Endothelial cell of umbilical vein (primary cell): ENCODE data around the gene ZBTB21. TPM values are rescaled to one million over a fixed set of nuclear protein-coding genes. Genes with fewer than 3 reads are reported as not detected.

ENCODE experiments used
- BruUV-seq: library from RNA; stranded (reverse); fragments of 400-500 nt; replicated peaks from 2 replicates; lab custom pipeline; 2021; lab: Mats Ljungman, UMichigan
- CTCF ChIA-PET: fragments of 300-600, 350-600 bp; sonication (Branson Sonifier 250); formaldehyde crosslinking; loops from one replicate; lab custom pipeline; 2021; ENCODE audit warnings: antibody characterized with exemption, inconsistent platforms; lab: Charles Lee
- POLR2A ChIA-PET: fragments of 300-600, 350-600 bp; sonication (Branson Sonifier 250); formaldehyde crosslinking; loops from one replicate; lab custom pipeline; 2021; ENCODE audit warnings: antibody characterized with exemption, inconsistent platforms; lab: Charles Lee
- DNase-seq: peaks from one replicate; pipeline ENCODE4 v3.0.0-alpha.2; 2011; ENCODE audit warnings: low read depth, low spot score
- FAIRE-seq: peaks from 2 replicates; lab custom pipeline; 2011; peaks lifted over from hg19 to GRCh38; lab: Jason Lieb, UNC
- H2AFZ ChIP-seq: 2 replicates; pipeline ENCODE4 v1.6.0; 2012; ENCODE audit warnings: low read depth, low read length, control low read depth, inconsistent platforms
- H3K27ac ChIP-seq: 2 replicates; pipeline ENCODE4 v1.5.1; 2011; ENCODE audit warnings: low read depth, mild to moderate bottlenecking, control low read depth, low read length, moderate library complexity; ENCODE audit not compliant: insufficient read depth
- H3K27me3 ChIP-seq, 2 experiments: 2 replicates each; pipeline versions ENCODE4 v1.6.0 to v1.6.1; 2011; ENCODE audit warnings: low read length in 2 of 2, mixed read lengths in 1 of 2; ENCODE audit not compliant: control insufficient read depth in 2 of 2, insufficient read depth in 2 of 2
- H3K36me3 ChIP-seq, 2 experiments: 2 replicates in 1 of 2; 3 replicates in 1 of 2; pipeline ENCODE4 v1.5.1; 2011; ENCODE audit warnings: low read length in 2 of 2, mild to moderate bottlenecking in 1 of 2, moderate library complexity in 1 of 2; ENCODE audit not compliant: control insufficient read depth in 2 of 2, insufficient read depth in 2 of 2; ENCODE audit errors: extremely low read depth in 1 of 2
- H3K4me1 ChIP-seq: 3 replicates; pipeline ENCODE4 v1.5.1; 2011; ENCODE audit warnings: mild to moderate bottlenecking, low read length; ENCODE audit not compliant: control insufficient read depth, insufficient read depth; ENCODE audit errors: extremely low read depth
- H3K4me2 ChIP-seq: 2 replicates; pipeline ENCODE4 v1.6.1; 2011; ENCODE audit warnings: low read length, control low read depth, mixed read lengths; ENCODE audit not compliant: insufficient read depth
- H3K4me3 ChIP-seq, 3 experiments: fragments of 200-600 bp in 1 of 3; sonication (generic), shearing (Covaris generic) in 1 of 3; replicated peaks in 1 of 3; 2 replicates each; pipeline ENCODE4 v1.5.1; 2011 to 2016; ENCODE audit warnings: control low read depth in 3 of 3, low read length in 3 of 3, mild to moderate bottlenecking in 2 of 3, inconsistent platforms in 1 of 3, low read depth in 1 of 3, moderate library complexity in 1 of 3; ENCODE audit not compliant: insufficient read depth in 1 of 3
- H3K79me2 ChIP-seq: 2 replicates; pipeline ENCODE4 v1.6.0; 2012; ENCODE audit warnings: low read length, inconsistent platforms; ENCODE audit not compliant: control insufficient read depth, insufficient read depth
- H3K9ac ChIP-seq: replicated peaks from 2 replicates; pipeline ENCODE3; 2011; ENCODE audit warnings: low read length, control low read depth; ENCODE audit not compliant: insufficient read depth; ENCODE audit errors: extremely low read depth
- H3K9me1 ChIP-seq: replicated peaks from 3 replicates; pipeline ENCODE4 v1.6.0; 2011; ENCODE audit warnings: mild to moderate bottlenecking, low read length; ENCODE audit not compliant: control insufficient read depth, insufficient read depth; ENCODE audit errors: extremely low read depth
- H3K9me3 ChIP-seq: replicated peaks from 2 replicates; pipeline ENCODE4 v1.5.1; 2012; ENCODE audit warnings: low read length, inconsistent platforms; ENCODE audit not compliant: control insufficient read depth, insufficient read depth
- H4K20me1 ChIP-seq: replicated peaks from 2 replicates; pipeline ENCODE3; 2011; ENCODE audit warnings: mild to moderate bottlenecking, low read length; ENCODE audit not compliant: control insufficient read depth, insufficient read depth; ENCODE audit errors: extremely low read depth
- EZH2 ChIP-seq: IDR thresholded peaks from 2 replicates; pipeline ENCODE4 v1.6.1; 2012; ENCODE audit warnings: borderline replicate concordance, low read depth, mild to moderate bottlenecking, moderate library complexity, low read length, inconsistent platforms; ENCODE audit not compliant: severe bottlenecking
- FOS ChIP-seq: IDR thresholded peaks from 2 replicates; pipeline ENCODE4 v1.6.1; 2011; ENCODE audit warnings: mild to moderate bottlenecking, low read length, moderate library complexity, borderline replicate concordance; ENCODE audit not compliant: insufficient read depth
- GATA2 ChIP-seq: IDR thresholded peaks from 2 replicates; pipeline ENCODE4 v1.7.0; 2011; ENCODE audit warnings: low read depth, mild to moderate bottlenecking, moderate library complexity, mixed read lengths, low read length; ENCODE audit not compliant: insufficient read length, insufficient read depth
- dilution Hi-C: fragments of 300-500 bp; cut with MboI; formaldehyde crosslinking; loops from one replicate; pipeline ENCODE4 v1.15.0; 2019; ENCODE audit warnings: low sequenced_read_pairs; ENCODE audit not compliant: extremely low pct_ligation_motif_present
- intact Hi-C: fragments of 100-400 bp; cut with micrococcal nuclease; formaldehyde crosslinking; loops from one replicate; pipeline ENCODE4 v1.10.0; 2022
- polyA plus RNA-seq, 4 experiments: library from polyadenylated mRNA; depleted of rRNA in 3 of 4; stranded (reverse) in 3 of 4; unstranded in 1 of 4; fragments of >200 nt; gene quantifications; 2 replicates each; pipeline versions ENCODE4 v1.2.1 to v1.2.3, GENCODE V29; 2011 to 2012; ENCODE audit warnings: missing spikeins in 1 of 4
- total RNA-seq: library from RNA; stranded (reverse); gene quantifications from 2 replicates; pipeline ENCODE4 v1.2.3, GENCODE V29; 2021
- TF ChIP-seq, protein P1 (sequence below), 2 donors: IDR thresholded peaks; 1 replicate in 1 of 2; 2 replicates in 1 of 2; pipeline ENCODE4 v1.5.1; 2011; ENCODE audit warnings: low read length in 2 of 2, mild to moderate bottlenecking in 2 of 2, moderate library complexity in 2 of 2, control low read depth in 1 of 2, inconsistent platforms in 1 of 2, low read depth in 1 of 2; ENCODE audit not compliant: insufficient read depth in 1 of 2; ENCODE audit errors: extremely low read depth in 1 of 2

The ZBTB21 gene
- total and polyA plus RNA-seq, 2 donors (not counting 3 experiments of a cell fraction or from before 2014, with no cell fraction given) = 2.8 to 12.4 TPM

DNA sequence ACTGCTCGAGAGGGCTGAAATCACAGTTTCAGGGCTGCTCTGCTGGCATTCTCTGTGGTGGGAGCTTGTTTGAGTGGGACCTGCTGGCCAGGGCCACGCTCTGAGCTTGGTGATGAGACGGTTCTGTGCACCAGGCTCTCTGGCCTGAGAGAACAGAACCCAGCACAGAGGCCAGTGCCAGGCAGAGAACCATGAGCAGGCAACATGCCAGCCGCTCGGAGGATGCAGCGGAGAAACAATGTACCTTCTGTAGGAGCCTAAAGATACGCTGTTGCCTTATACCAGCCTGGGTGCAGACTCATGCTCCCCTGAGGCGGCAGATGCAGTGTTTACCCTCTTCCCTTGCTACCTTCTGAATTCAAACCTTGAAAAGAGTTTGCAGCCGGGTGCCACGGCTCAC lies 66.3 kb downstream of the ZBTB21 start:
- Histone ChIP-seq H3K27ac (no peak overlapping the region), H3K9me3 (no peaks in the 10 kb centered on the region), H3K4me2 (no peak overlapping the region), H3K9me1 (no peaks in the 10 kb centered on the region), H3K79me2 (peaks cover 48% of the 10 kb centered on the region), H3K4me3 (no peak overlapping the region), H4K20me1 (no peaks in the 10 kb centered on the region), H3K36me3 (peaks cover 0 to 5% of the 10 kb centered on the region in 2 experiments), H3K9ac (no peak overlapping the region), H3K27me3 (no peaks in the 10 kb centered on the region), H3K4me1 (peaks cover 19% of the 10 kb centered on the region), H2AFZ (no peak overlapping the region)
- intact Hi-C loops = no loop called here
- CTCF ChIA-PET = interaction anchor here (0.9 to 1.0 kb wide), 2 partner anchors 8 to 174 kb away, joined by 3 to 4 read pairs; no protein-coding TSS in a partner anchor
- FAIRE-seq = no peak
- no TSS peak for BruUV-seq
- dilution Hi-C loops = no loop called here
- TF ChIP-seq EZH2 = no peak
- DNase-seq = no peak
- POLR2A ChIA-PET = no interaction called here

DNA sequence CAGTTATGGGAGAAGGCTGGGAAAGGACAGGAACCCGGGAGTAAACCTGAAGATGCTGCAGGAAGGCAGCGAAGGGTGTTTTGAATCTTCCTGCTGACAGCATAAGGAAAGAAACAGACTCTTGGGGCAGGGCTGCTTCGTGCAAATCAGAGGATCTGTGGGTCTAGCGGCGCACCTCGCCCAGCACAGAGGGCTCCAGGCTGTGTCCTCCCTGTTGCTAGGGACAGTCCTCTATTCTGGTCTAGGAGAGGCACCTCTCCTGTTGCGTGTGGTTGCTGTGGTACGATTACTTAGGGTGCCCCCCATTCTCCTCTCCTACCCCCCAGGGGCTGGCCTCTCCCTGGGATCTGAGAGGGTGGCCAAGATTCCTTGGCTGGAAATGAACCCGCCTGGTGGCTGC lies 67.7 kb downstream of the ZBTB21 start:
- no peak for FAIRE-seq

More for the DNA sequence above, 67.7 kb downstream of the ZBTB21 start:
- H3K9me3 ChIP-seq = no peaks in the 10 kb centered on the region
- ChIA-PET CTCF (no interaction called here), POLR2A (no interaction called here)
- no peak for DNase-seq
- H4K20me1 ChIP-seq = no peaks in the 10 kb centered on the region
- no peaks in the 10 kb centered on the region for H3K27me3 ChIP-seq
- peaks cover 5% of the 10 kb centered on the region for H3K4me1 ChIP-seq
- BruUV-seq = no TSS peak
- H3K9me1 ChIP-seq = no peaks in the 10 kb centered on the region
- TF ChIP-seq GATA2 (no peak), FOS (no peak)
- TF ChIP-seq, protein P1, sequence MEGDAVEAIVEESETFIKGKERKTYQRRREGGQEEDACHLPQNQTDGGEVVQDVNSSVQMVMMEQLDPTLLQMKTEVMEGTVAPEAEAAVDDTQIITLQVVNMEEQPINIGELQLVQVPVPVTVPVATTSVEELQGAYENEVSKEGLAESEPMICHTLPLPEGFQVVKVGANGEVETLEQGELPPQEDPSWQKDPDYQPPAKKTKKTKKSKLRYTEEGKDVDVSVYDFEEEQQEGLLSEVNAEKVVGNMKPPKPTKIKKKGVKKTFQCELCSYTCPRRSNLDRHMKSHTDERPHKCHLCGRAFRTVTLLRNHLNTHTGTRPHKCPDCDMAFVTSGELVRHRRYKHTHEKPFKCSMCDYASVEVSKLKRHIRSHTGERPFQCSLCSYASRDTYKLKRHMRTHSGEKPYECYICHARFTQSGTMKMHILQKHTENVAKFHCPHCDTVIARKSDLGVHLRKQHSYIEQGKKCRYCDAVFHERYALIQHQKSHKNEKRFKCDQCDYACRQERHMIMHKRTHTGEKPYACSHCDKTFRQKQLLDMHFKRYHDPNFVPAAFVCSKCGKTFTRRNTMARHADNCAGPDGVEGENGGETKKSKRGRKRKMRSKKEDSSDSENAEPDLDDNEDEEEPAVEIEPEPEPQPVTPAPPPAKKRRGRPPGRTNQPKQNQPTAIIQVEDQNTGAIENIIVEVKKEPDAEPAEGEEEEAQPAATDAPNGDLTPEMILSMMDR (IDR thresholded peaks at IDR 0.05; ENCODE audit: extremely low read depth in 1 of 2, insufficient read depth in 1 of 2, low read depth in 1 of 2, low read length in 2 of 2) = no peak
- no peak overlapping the region for H3K4me3 ChIP-seq
- H3K36me3 ChIP-seq = peaks cover 0 to 5% of the 10 kb centered on the region in 2 experiments
- no peak overlapping the region for H3K4me2 ChIP-seq
- H2AFZ ChIP-seq = no peak overlapping the region
- H3K9ac ChIP-seq = no peak overlapping the region
- H3K27ac ChIP-seq = no peak overlapping the region
- dilution Hi-C loops (no loop called here), intact Hi-C loops (no loop called here)
- H3K79me2 ChIP-seq = peaks cover 46% of the 10 kb centered on the region
